H9 (cell line): ENCODE data around the gene GTF2B. TPM values are rescaled to one million over a fixed set of nuclear protein-coding genes. Genes with fewer than 3 reads are reported as not detected.

Experiments used
- DNase-seq: peaks from one replicate; pipeline ENCODE4 v3.0.0-alpha.2; 2017
- H2AFZ ChIP-seq: one replicate; pipeline ENCODE4 v1.6.1; 2013; ENCODE audit warnings: mild to moderate bottlenecking, low read length, control low read depth, moderate library complexity
- H2AK5ac ChIP-seq: 2 replicates; pipeline ENCODE4 v1.6.1; 2013; ENCODE audit warnings: low read length, control low read depth, mixed read lengths; ENCODE audit not compliant: insufficient read length
- H2BK120ac ChIP-seq: one replicate; pipeline ENCODE4 v1.6.1; 2013; ENCODE audit warnings: low read depth, mild to moderate bottlenecking, low read length, control low read depth, inconsistent platforms; ENCODE audit not compliant: poor library complexity, severe bottlenecking
- H2BK12ac ChIP-seq: 2 replicates; pipeline ENCODE4 v1.6.1; 2013; ENCODE audit warnings: low read length, control low read depth, mixed read lengths, low read depth; ENCODE audit not compliant: insufficient read length
- H2BK15ac ChIP-seq: 2 replicates; pipeline ENCODE4 v1.6.1; 2013; ENCODE audit warnings: low read depth, low read length, control low read depth
- H2BK20ac ChIP-seq: one replicate; pipeline ENCODE4 v1.6.1; 2013; ENCODE audit warnings: low read depth, mild to moderate bottlenecking, low read length, control low read depth, inconsistent platforms; ENCODE audit not compliant: poor library complexity, severe bottlenecking
- H2BK5ac ChIP-seq: 2 replicates; pipeline ENCODE4 v1.6.1; 2013; ENCODE audit warnings: low read length, control low read depth, mixed read lengths; ENCODE audit not compliant: insufficient read length
- H3K14ac ChIP-seq: 2 replicates; pipeline ENCODE4 v1.6.1; 2013; ENCODE audit warnings: low read length, control low read depth; ENCODE audit not compliant: insufficient read depth
- H3K18ac ChIP-seq: 2 replicates; pipeline ENCODE4 v1.6.1; 2013; ENCODE audit warnings: low read depth, mild to moderate bottlenecking, mixed read lengths, low read length, control low read depth; ENCODE audit not compliant: insufficient read length
- H3K23ac ChIP-seq: 2 replicates; pipeline ENCODE4 v1.6.1; 2013; ENCODE audit warnings: low read length, control low read depth, mixed read lengths, low read depth; ENCODE audit not compliant: insufficient read length
- H3K23me2 ChIP-seq: 2 replicates; pipeline ENCODE4 v1.6.1; 2013; ENCODE audit warnings: low read depth, mild to moderate bottlenecking, mixed read lengths, low read length, control low read depth; ENCODE audit not compliant: insufficient read length, poor library complexity, severe bottlenecking
- H3K27ac ChIP-seq: 2 replicates; pipeline ENCODE4 v1.5.1; 2013; ENCODE audit warnings: low read length, control low read depth, mixed read lengths, low read depth; ENCODE audit not compliant: insufficient read length
- H3K27me3 ChIP-seq: 2 replicates; pipeline ENCODE4 v1.6.1; 2013; ENCODE audit warnings: low read length, control low read depth, inconsistent platforms; ENCODE audit not compliant: insufficient read depth
- H3K4ac ChIP-seq: 2 replicates; pipeline ENCODE4 v1.6.1; 2013; ENCODE audit warnings: low read depth, mild to moderate bottlenecking, control low read depth, inconsistent platforms, low read length, moderate library complexity
- H3K4me1 ChIP-seq: 2 replicates; pipeline ENCODE4 v1.6.1; 2013; ENCODE audit warnings: low read length, control low read depth, inconsistent platforms; ENCODE audit not compliant: insufficient read depth
- H3K4me2 ChIP-seq: 2 replicates; pipeline ENCODE4 v1.6.1; 2013; ENCODE audit warnings: low read length, control low read depth, mixed read lengths; ENCODE audit not compliant: insufficient read length, insufficient read depth
- H3K56ac ChIP-seq: 2 replicates; pipeline ENCODE4 v1.6.1; 2013; ENCODE audit warnings: low read depth, mild to moderate bottlenecking, mixed read lengths, low read length, control low read depth; ENCODE audit not compliant: insufficient read length
- H3K79me1 ChIP-seq: 2 replicates; pipeline ENCODE4 v1.6.1; 2013; ENCODE audit warnings: low read depth, mild to moderate bottlenecking, moderate library complexity, low read length, control low read depth, inconsistent platforms; ENCODE audit not compliant: insufficient read depth, poor library complexity, severe bottlenecking
- H3K79me2 ChIP-seq: 2 replicates; pipeline ENCODE4 v1.6.1; 2013; ENCODE audit warnings: low read length, control low read depth, inconsistent platforms; ENCODE audit not compliant: insufficient read depth
- H3K9ac ChIP-seq: 2 replicates; pipeline ENCODE4 v1.6.1; 2013; ENCODE audit warnings: low read length, control low read depth, mixed read lengths; ENCODE audit not compliant: insufficient read length; ENCODE audit errors: extremely low read depth
- H3K9me3 ChIP-seq: one replicate; pipeline ENCODE4 v1.6.1; 2013; ENCODE audit warnings: low read depth, low read length, inconsistent platforms; ENCODE audit not compliant: control insufficient read depth
- H3T11ph ChIP-seq: one replicate; pipeline ENCODE4 v1.6.1; 2013; ENCODE audit warnings: mild to moderate bottlenecking, low read length, control low read depth, inconsistent platforms
- H4K20me1 ChIP-seq: one replicate; pipeline ENCODE4 v1.6.1; 2013; ENCODE audit not compliant: control insufficient read depth, insufficient read length, insufficient read depth
- H4K5ac ChIP-seq: 2 replicates; pipeline ENCODE4 v1.6.1; 2013; ENCODE audit warnings: low read depth, mild to moderate bottlenecking, mixed read lengths, low read length, control low read depth; ENCODE audit not compliant: insufficient read length
- H4K8ac ChIP-seq: replicated peaks from 2 replicates; pipeline ENCODE4 v1.6.1; 2013; ENCODE audit warnings: low read length, control low read depth, mixed read lengths, low read depth; ENCODE audit not compliant: insufficient read length
- H4K91ac ChIP-seq: 2 replicates; pipeline ENCODE4 v1.6.1; 2013; ENCODE audit warnings: low read depth, mild to moderate bottlenecking, moderate library complexity, mixed read lengths, low read length, control low read depth; ENCODE audit not compliant: insufficient read length
- H3K27ac Mint-ChIP-seq, 3 experiments: 2 replicates in 2 of 3; 3 replicates in 1 of 3; pipeline ENCODE4 v1.8.0; 2020 to 2021; ENCODE audit warnings: mixed read lengths in 3 of 3, mild to moderate bottlenecking in 1 of 3, moderate library complexity in 1 of 3
- H3K27me3 Mint-ChIP-seq: 2 replicates; pipeline ENCODE4 v1.8.0; 2021; ENCODE audit warnings: low read depth, mild to moderate bottlenecking, moderate library complexity, mixed read lengths
- H3K36me3 Mint-ChIP-seq, 3 experiments: 2 replicates in 2 of 3; 3 replicates in 1 of 3; pipeline ENCODE4 v1.8.0; 2020 to 2021; ENCODE audit warnings: low read depth in 3 of 3, mixed read lengths in 3 of 3; ENCODE audit not compliant: insufficient read depth in 1 of 3
- H3K4me1 Mint-ChIP-seq, 2 experiments: 2 replicates each; pipeline ENCODE4 v1.8.0; 2020; ENCODE audit warnings: mixed read lengths in 2 of 2
- H3K4me3 Mint-ChIP-seq, 2 experiments: 2 replicates in 1 of 2; 3 replicates in 1 of 2; pipeline ENCODE4 v1.8.0; 2020 to 2021; ENCODE audit warnings: mild to moderate bottlenecking in 2 of 2, mixed read lengths in 2 of 2, moderate library complexity in 1 of 2
- H3K9me3 Mint-ChIP-seq, 2 experiments: 2 replicates in 1 of 2; 3 replicates in 1 of 2; pipeline ENCODE4 v1.8.0; 2020; ENCODE audit warnings: mild to moderate bottlenecking in 2 of 2, mixed read lengths in 2 of 2, moderate library complexity in 1 of 2
- CTCF ChIP-seq: fragments of 200-600 bp; sonication (generic); conservative IDR thresholded peaks from 3 replicates; pipeline ENCODE4 v1.8.0; 2021; ENCODE audit warnings: antibody characterized with exemption, mild to moderate bottlenecking
- WGBS: extraction: QIAGEN DNeasy Blood & Tissue Kit; methylation state at CpG from one replicate; pipeline ENCODE4 v1.1.7; 2013; ENCODE audit warnings: missing lambda C conversion rate, low lambda C conversion rate, mixed read lengths; ENCODE audit not compliant: insufficient read length; ENCODE audit errors: extremely low coverage; 5-methylcytosine and 5-hydroxymethylcytosine counted together
- total RNA-seq: library from RNA; stranded (reverse); gene quantifications from 2 replicates; pipeline ENCODE4 v1.2.1, GENCODE V29; 2021

Gene GTF2B
- total RNA-seq, 1 experiment from 2014 or later: 23.2 TPM

- H3K56ac ChIP-seq: no peak overlapping the region
- Mint-ChIP-seq H3K27me3 (no peaks in the 10 kb centered on the region), H3K4me1 (no peaks in the 10 kb centered on the region), H3K9me3 (no peaks in the 10 kb centered on the region), H3K36me3 (no peaks in the 10 kb centered on the region), H3K4me3 (no peak overlapping the region), H3K27ac (peak overlapping the region in 1 of 3 experiments; percentile 54; a peak in 1 of 7 replicates)
- no peak overlapping the region for H3K9ac ChIP-seq
- H3K18ac ChIP-seq: no peak overlapping the region
- no CpG with 5 or more reads among the region's 1 CpG for WGBS
- no peaks in the 10 kb centered on the region for H3K4me1 ChIP-seq
- no peak overlapping the region for H2AK5ac ChIP-seq
- H3K23me2 ChIP-seq: no peaks in the 10 kb centered on the region
- H2BK5ac ChIP-seq: no peak overlapping the region
- no peaks in the 10 kb centered on the region for H3K79me1 ChIP-seq
- H2BK20ac ChIP-seq: no peak overlapping the region
- no peak overlapping the region for H4K8ac ChIP-seq
- no peak overlapping the region for H2BK15ac ChIP-seq
- no peak overlapping the region for H2BK12ac ChIP-seq
- H4K91ac ChIP-seq: no peak overlapping the region
- no peak overlapping the region for H3K23ac ChIP-seq
- H3K27me3 ChIP-seq: no peaks in the 10 kb centered on the region
- H4K5ac ChIP-seq: no peak overlapping the region
- no peak overlapping the region for H2BK120ac ChIP-seq
- H3K27ac ChIP-seq: no peak overlapping the region
- H3K14ac ChIP-seq: no peak overlapping the region
- H3K9me3 ChIP-seq: no peaks in the 10 kb centered on the region
- no peak for DNase-seq
- H3T11ph ChIP-seq: no peak overlapping the region
- no peak overlapping the region for H2AFZ ChIP-seq
- no peaks in the 10 kb centered on the region for H4K20me1 ChIP-seq
- no peak for TF ChIP-seq CTCF
- no peak overlapping the region for H3K4ac ChIP-seq
- no peak overlapping the region for H3K4me2 ChIP-seq
- H3K79me2 ChIP-seq: no peaks in the 10 kb centered on the region
Observed at GRCh38 chr1:88910401-88910800, 19.0 kb upstream of the GTF2B start.
